Duodenal mucosa (tissue), 2 donors: ENCODE results near the gene RHOH.
"Not testable (repeated sequence)": the region's sequence is repeated elsewhere in the genome, so short reads cannot be mapped to it uniquely, and the experiment has no call there.

Experiments used
- H3K27ac ChIP-seq: one replicate; pipeline ENCODE4 v1.7.0; 2013; ENCODE audit warnings: low read depth, low read length
- H3K27me3 ChIP-seq, 2 donors: one replicate each; pipeline ENCODE4 v1.7.0; 2013; ENCODE audit warnings: low read length in 2 of 2, control low read depth in 1 of 2; ENCODE audit not compliant: insufficient read depth in 2 of 2, control insufficient read depth in 1 of 2
- H3K36me3 ChIP-seq, 2 donors: one replicate each; pipeline ENCODE4 v1.7.0; 2013; ENCODE audit warnings: low read length in 2 of 2, control low read depth in 1 of 2; ENCODE audit not compliant: insufficient read depth in 2 of 2, control insufficient read depth in 1 of 2
- H3K4me1 ChIP-seq, 2 donors: one replicate each; pipeline ENCODE4 v1.7.0; 2013; ENCODE audit warnings: low read length in 2 of 2, control low read depth in 1 of 2; ENCODE audit not compliant: insufficient read depth in 2 of 2, control insufficient read depth in 1 of 2
- H3K4me3 ChIP-seq, 2 donors: one replicate each; pipeline ENCODE4 v1.7.0; 2013; ENCODE audit warnings: low read length in 2 of 2, low read depth in 1 of 2
- H3K9ac ChIP-seq, 2 donors: one replicate each; pipeline ENCODE4 v1.7.0; 2013; ENCODE audit warnings: low read length in 2 of 2, low read depth in 1 of 2
- H3K9me3 ChIP-seq, 2 donors: one replicate each; pipeline ENCODE4 v1.7.0; 2013; ENCODE audit warnings: low read length in 2 of 2, control low read depth in 1 of 2; ENCODE audit not compliant: control insufficient read depth in 1 of 2

Gene RHOH

DNA sequence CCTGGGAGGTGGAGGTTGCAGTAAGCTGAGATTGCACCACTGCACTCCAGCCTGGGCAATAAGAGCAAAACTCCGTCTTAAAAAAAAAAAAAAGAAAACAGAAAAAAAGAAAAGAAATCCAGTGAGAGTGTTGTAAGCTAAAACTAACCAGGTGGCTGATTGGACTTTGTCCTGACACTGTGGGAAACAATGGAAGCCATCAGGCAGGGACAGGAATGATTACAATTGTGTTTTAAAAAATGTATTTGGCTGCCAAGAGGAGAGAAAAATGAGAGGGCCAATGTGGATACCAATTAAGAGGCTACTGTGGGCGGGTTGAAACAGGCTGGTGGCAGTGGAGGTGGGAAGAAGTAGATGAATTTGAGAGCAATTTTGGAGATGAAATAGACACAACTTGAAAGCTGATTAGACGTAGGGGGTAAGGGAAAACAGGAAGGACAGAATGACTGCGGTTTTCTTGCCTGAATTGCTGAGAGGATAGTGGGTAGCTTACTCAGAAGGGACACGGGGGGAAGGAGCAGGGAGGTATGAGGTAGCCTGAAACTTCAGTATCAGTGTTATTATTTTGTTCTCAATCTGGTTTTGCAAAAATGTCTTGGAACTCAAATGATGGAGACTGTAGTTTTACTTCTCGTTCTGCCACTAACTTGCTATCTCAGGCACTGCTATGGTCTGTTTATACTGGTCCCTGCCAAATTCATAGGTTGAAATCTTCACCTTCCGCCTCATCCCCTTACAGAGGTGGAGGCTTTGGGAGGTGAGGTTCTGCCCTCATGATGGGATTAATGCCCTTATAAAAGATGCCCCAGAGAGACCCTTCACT, 92.7 kb downstream of the RHOH start:
- no peaks in the 10 kb centered on the region for H3K36me3 ChIP-seq
- no peak overlapping the region for H3K9ac ChIP-seq
- H3K27ac ChIP-seq: no peak overlapping the region
- H3K9me3 ChIP-seq: peaks cover 0 to 1% of the 10 kb centered on the region in 2 donors
- no peaks in the 10 kb centered on the region for H3K27me3 ChIP-seq
- H3K4me3 ChIP-seq: no peak overlapping the region
- H3K4me1 ChIP-seq: peaks cover 6% of the 10 kb centered on the region in 2 donors

DNA sequence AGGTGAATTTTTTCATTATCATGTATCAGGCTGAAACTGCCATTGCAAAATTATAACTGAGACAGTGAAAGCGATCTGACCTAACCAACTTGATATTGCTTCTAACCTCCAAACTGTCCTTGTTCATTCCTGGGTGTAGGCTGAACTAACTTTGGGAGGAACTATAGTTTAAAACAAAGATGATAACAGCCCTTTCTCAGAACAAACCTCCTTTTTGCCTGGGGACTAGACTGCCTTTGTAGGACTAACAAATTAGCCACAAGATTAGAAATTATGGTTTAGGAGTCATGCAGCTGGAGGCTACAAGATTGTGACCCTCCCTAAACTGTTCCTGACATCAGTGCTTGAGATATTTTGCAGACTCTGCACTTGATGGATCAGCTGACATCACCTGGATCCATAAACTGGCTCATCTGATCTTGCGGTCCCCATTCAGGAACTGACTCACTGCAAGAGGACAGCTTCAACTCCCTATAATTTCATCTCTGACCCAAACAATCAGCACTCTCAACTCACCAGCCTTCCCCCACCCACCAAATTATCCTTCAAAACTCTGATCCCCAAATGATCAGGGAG, 93.9 kb downstream of the RHOH start:
- H3K36me3 ChIP-seq, H3K4me1 ChIP-seq: not testable (repeated sequence)

DNA sequence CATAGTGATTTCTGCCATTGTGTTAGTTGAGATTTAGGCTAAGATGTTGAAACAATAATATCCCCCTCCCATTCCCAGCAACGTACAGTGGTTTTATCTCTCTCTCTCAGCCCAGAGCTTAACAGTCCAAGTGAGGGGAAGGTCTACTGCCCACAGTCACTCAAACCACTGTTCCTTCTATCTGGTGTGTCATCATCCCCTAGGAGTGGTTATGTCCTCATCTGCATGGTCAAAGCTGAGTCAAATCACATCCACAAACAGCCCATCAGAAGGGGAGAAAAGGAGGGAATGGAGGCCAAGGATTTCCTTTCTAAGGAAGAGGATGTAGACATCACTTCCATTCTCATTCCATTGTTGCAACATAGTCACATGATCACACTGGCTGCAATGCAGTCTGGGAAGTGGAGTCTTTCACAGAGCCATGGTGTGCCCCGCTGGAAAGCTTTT, 95.5 kb downstream of the RHOH start:
- Histone ChIP-seq H3K9ac (no peak overlapping the region), H3K36me3 (no peaks in the 10 kb centered on the region), H3K9me3 (peaks cover 8 to 10% of the 10 kb centered on the region in 2 donors), H3K4me3 (no peak overlapping the region), H3K27ac (no peak overlapping the region), H3K4me1 (peaks cover 6% of the 10 kb centered on the region in 2 donors), H3K27me3 (no peaks in the 10 kb centered on the region)

More for the DNA sequence above, 93.9 kb downstream of the RHOH start:
- H3K9me3 ChIP-seq, H3K9ac ChIP-seq, H3K4me3 ChIP-seq, H3K27me3 ChIP-seq, H3K27ac ChIP-seq: not testable (repeated sequence)

DNA sequence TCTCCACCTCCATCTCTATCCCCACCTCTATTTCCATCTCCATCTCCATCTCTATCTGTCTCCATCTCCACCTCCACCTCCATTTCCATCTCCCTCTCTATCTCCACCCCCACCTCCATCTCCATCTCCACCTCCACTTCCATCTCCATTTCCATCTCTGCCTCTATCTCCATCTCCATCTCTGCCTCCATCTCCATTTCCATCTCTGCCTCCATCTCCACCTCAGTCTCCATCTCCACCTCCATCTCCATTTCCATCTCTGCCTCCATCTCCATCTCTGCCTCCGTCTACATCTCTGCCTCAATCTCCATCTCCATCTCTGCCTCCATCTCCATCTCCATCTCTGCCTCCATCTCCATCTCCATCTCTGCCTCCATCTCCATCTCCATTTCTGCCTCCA, 97.5 kb downstream of the RHOH start:
- Histone ChIP-seq H3K9ac (no peak overlapping the region), H3K4me3 (no peak overlapping the region), H3K27me3 (no peaks in the 10 kb centered on the region), H3K27ac (no peak overlapping the region), H3K9me3 (peaks cover 8 to 10% of the 10 kb centered on the region in 2 donors), H3K36me3 (no peaks in the 10 kb centered on the region), H3K4me1 (peaks cover 6% of the 10 kb centered on the region in 2 donors)

DNA sequence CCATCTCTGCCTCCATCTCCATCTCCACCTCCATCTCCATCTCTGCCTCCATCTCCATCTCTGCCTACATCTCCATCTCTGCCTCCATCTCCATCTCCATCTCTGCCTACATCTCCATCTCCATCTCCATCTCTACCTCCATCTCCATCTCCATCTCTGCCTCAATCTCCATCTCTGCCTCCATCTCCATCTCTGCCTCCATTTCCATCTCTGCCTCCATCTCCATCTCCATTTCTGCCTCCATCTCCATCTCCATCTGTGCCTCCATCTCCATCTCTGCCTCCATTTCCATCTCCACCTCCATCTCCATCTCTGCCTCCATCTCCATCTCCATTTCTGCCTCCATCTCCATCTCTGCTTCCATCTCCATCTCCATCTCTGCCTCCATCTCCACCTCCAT, 98.2 kb downstream of the RHOH start:
- H3K36me3 ChIP-seq, H3K27me3 ChIP-seq, H3K9me3 ChIP-seq, H3K4me3 ChIP-seq, H3K4me1 ChIP-seq, H3K9ac ChIP-seq, H3K27ac ChIP-seq: not testable (repeated sequence)

DNA sequence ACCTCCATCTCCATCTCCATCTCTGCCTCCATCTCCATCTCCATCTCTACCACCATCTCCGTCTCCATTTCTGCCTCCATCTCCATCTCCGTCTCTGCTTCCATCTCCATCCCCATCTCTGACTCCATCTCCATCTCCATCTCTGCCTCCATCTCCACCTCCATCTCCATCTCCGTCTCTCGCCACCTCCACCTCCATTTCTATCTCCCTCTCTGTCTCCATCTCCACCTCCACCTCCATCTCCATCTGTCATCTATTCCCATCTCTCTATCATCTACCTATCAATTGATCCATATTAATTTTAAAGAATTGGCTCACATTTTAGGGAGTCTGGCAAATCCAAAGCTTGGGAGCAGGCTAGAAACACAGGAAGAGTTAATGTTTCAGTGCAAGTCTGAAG, 98.7 kb downstream of the RHOH start:
- Histone ChIP-seq H3K9me3 (peaks cover 8 to 10% of the 10 kb centered on the region in 2 donors), H3K9ac (no peak overlapping the region), H3K4me3 (no peak overlapping the region), H3K27me3 (no peaks in the 10 kb centered on the region), H3K27ac (no peak overlapping the region), H3K4me1 (no peaks in the 10 kb centered on the region), H3K36me3 (no peaks in the 10 kb centered on the region)
